ENCODE results near the gene CAD. TPM values are rescaled to one million over a fixed set of nuclear protein-coding genes. Genes with fewer than 3 reads are reported as not detected.

The CAD gene
- total RNA-seq, 2 experiments from 2014 or later: 132 to 173 TPM

DNA sequence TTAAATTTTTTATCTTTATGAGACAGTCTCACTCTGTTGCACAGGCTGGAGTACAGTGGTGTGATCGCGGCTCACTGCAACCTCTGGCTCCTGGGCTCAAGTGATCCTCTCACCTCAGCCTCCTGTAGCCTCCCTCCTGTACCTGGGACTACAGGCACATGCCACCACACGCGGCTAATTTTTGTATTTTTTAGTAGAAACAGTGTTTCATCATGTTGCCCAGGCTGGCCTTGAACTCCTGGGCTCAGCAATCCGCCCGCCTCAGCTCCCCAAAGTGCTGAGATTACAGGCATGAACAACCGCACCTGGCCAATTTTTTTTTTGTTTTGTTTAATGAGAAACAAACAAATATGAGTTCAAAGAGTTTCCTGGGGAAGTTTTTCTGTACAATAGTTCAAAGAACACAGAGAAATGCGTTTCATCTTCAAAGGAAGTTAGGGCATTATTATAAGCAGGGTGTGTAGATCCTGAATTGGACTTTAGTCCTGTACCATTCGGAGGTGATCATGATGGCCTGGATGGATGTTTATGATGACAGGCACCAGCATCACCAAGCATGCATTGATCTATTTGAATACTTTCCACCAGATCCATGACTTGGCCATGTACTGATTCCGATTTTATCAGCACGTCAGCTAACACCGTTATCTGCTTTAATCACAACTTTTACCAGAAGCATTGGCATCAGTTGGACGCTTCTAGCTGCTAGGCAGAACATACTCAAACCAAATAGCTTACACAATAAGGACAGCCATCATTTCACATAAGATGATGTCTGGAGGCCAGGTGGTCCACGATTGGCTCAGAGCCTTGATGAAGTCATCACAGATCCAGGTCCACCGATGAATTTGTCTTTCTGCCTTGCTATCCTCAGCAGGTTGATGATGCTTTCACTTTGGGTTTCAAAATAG, 39.5 kb upstream of the CAD start:
- no peaks in the 10 kb centered on the region for H3K9me3 ChIP-seq (ENCODE audit: low read length)
- TF ChIP-seq, protein P1, sequence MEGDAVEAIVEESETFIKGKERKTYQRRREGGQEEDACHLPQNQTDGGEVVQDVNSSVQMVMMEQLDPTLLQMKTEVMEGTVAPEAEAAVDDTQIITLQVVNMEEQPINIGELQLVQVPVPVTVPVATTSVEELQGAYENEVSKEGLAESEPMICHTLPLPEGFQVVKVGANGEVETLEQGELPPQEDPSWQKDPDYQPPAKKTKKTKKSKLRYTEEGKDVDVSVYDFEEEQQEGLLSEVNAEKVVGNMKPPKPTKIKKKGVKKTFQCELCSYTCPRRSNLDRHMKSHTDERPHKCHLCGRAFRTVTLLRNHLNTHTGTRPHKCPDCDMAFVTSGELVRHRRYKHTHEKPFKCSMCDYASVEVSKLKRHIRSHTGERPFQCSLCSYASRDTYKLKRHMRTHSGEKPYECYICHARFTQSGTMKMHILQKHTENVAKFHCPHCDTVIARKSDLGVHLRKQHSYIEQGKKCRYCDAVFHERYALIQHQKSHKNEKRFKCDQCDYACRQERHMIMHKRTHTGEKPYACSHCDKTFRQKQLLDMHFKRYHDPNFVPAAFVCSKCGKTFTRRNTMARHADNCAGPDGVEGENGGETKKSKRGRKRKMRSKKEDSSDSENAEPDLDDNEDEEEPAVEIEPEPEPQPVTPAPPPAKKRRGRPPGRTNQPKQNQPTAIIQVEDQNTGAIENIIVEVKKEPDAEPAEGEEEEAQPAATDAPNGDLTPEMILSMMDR (conservative IDR thresholded peaks at IDR 0.05; ENCODE audit: low read length): no peak
- no peak for TF ChIP-seq EZH2phosphoT487 (IDR thresholded peaks at IDR 0.05; ENCODE audit: borderline replicate concordance, low read depth, low read length)
- no peaks in the 10 kb centered on the region for H3K9me2 ChIP-seq (ENCODE audit: insufficient read depth, low read length)
- POLR2A ChIA-PET: interaction anchor here (0.6 to 3.7 kb wide), 4 partner anchors 8 to 97 kb away, joined by 4 to 24 read pairs (median 10); no protein-coding TSS in a partner anchor
- no peaks in the 10 kb centered on the region for H4K20me1 ChIP-seq (ENCODE audit: insufficient read depth, low read length)
- peak; percentile 60 for DNase-seq (ENCODE audit: low spot score)
- H3K36me3 ChIP-seq (ENCODE audit: insufficient read depth, low read length): no peaks in the 10 kb centered on the region
- H3K79me2 ChIP-seq (ENCODE audit: insufficient read depth, low read depth, low read length): no peaks in the 10 kb centered on the region
- intact Hi-C loops (cut with micrococcal nuclease; ENCODE audit: unreplicated experiment): no loop called here
- H3K4me3 ChIP-seq (ENCODE audit: low read depth, low read length, poor library complexity, severe bottlenecking): peak overlapping the region; percentile 2
- peak overlapping the region; percentile 44 for H3K4me2 ChIP-seq (ENCODE audit: low read length)
- CTCF ChIA-PET (ENCODE audit: unreplicated experiment): no interaction called here
- H3K27ac ChIP-seq (ENCODE audit: low read depth, low read length, poor library complexity, severe bottlenecking): peak overlapping the region; percentile 34
- BruUV-seq (replicated peaks): no TSS peak
- peaks cover 60% of the 10 kb centered on the region for H3K4me1 ChIP-seq (ENCODE audit: insufficient read depth, low read length, poor library complexity, severe bottlenecking)
- H2AFZ ChIP-seq (ENCODE audit: low read length): peak overlapping the region; percentile 71; the same call in 1 of the 2 replicates

GRCh38 chr2:27178469-27178868, 38.7 kb upstream of the CAD start:
- H3K27ac ChIP-seq (ENCODE audit: low read depth, low read length, poor library complexity, severe bottlenecking): no peak overlapping the region
- H3K9me3 ChIP-seq (ENCODE audit: low read length): no peaks in the 10 kb centered on the region
- H3K4me3 ChIP-seq (ENCODE audit: low read depth, low read length, poor library complexity, severe bottlenecking): no peak overlapping the region
- ChIA-PET CTCF (ENCODE audit: unreplicated experiment) (no interaction called here), POLR2A (no interaction called here)
- intact Hi-C loops (cut with micrococcal nuclease; ENCODE audit: unreplicated experiment): no loop called here
- no peaks in the 10 kb centered on the region for H3K36me3 ChIP-seq (ENCODE audit: insufficient read depth, low read length)
- H3K4me2 ChIP-seq (ENCODE audit: low read length): peak overlapping the region; percentile 51
- TF ChIP-seq EZH2phosphoT487 (IDR thresholded peaks at IDR 0.05; ENCODE audit: borderline replicate concordance, low read depth, low read length): no peak
- TF ChIP-seq, protein P1 (conservative IDR thresholded peaks at IDR 0.05; ENCODE audit: low read length): no peak
- no peaks in the 10 kb centered on the region for H3K9me2 ChIP-seq (ENCODE audit: insufficient read depth, low read length)
- H4K20me1 ChIP-seq (ENCODE audit: insufficient read depth, low read length): no peaks in the 10 kb centered on the region
- H3K4me1 ChIP-seq (ENCODE audit: insufficient read depth, low read length, poor library complexity, severe bottlenecking): peaks cover 60% of the 10 kb centered on the region
- no peaks in the 10 kb centered on the region for H3K79me2 ChIP-seq (ENCODE audit: insufficient read depth, low read depth, low read length)
- DNase-seq (ENCODE audit: low spot score): no peak
- BruUV-seq (replicated peaks): no TSS peak
- H2AFZ ChIP-seq (ENCODE audit: low read length): peak overlapping the region; percentile 71; the same call in 1 of the 2 replicates

Measured in OCI-LY7 (cell line).